B cell (primary cell): ENCODE measurements around the gene OR6B3. TPM values are rescaled to one million over a fixed set of nuclear protein-coding genes. Genes with fewer than 3 reads are reported as not detected.

Source experiments
- ATAC-seq: fragments of 200-7000 bp; cut with Tn5 transposase; one replicate; pipeline ENCODE4 v1.10.0; 2021; ENCODE audit warnings: low read depth, mild to moderate bottlenecking, moderate number of reproducible peaks, moderate library complexity
- CTCF ChIA-PET: fragments of 350-600 bp; sonication (Branson Sonifier 250); formaldehyde crosslinking; loops from one replicate; lab custom pipeline; 2021; ENCODE audit warnings: antibody characterized with exemption, inconsistent platforms; lab: Charles Lee
- POLR2A ChIA-PET: fragments of 350-600 bp; sonication (Branson Sonifier 250); formaldehyde crosslinking; loops from one replicate; lab custom pipeline; 2021; ENCODE audit warnings: antibody characterized with exemption; lab: Charles Lee
- DNase-seq: peaks from one replicate; pipeline ENCODE4 v3.0.0; 2013
- H2AFZ ChIP-seq: 2 replicates; pipeline ENCODE4 v1.6.1; 2012; ENCODE audit warnings: mild to moderate bottlenecking, low read depth, low read length; ENCODE audit not compliant: insufficient read depth, poor library complexity, severe bottlenecking
- H3K27ac ChIP-seq, 2 donors: 1 replicate in 1 of 2; 2 replicates in 1 of 2; pipeline ENCODE4 v1.5.1; 2012 to 2013; ENCODE audit warnings: low read length in 2 of 2, mild to moderate bottlenecking in 2 of 2, moderate library complexity in 1 of 2
- H3K27me3 ChIP-seq, 4 experiments: fragments of 200-600 bp in 1 of 4; sonication (generic) in 1 of 4; replicated peaks in 1 of 4; 1 replicate in 2 of 4; 2 replicates in 2 of 4; pipeline versions ENCODE4 v1.6.1 to v1.7.0; 2013 to 2016; ENCODE audit warnings: low read length in 3 of 4, mild to moderate bottlenecking in 2 of 4, mixed read lengths in 1 of 4, moderate library complexity in 1 of 4; ENCODE audit not compliant: insufficient read depth in 4 of 4, control insufficient read depth in 3 of 4; ENCODE audit errors: control extremely low read depth in 1 of 4
- H3K36me3 ChIP-seq, 2 experiments: replicated peaks in 1 of 2; 1 replicate in 1 of 2; 2 replicates in 1 of 2; pipeline versions ENCODE4 v1.6.1 to v1.7.1; 2013; ENCODE audit warnings: low read length in 1 of 2; ENCODE audit not compliant: insufficient read depth in 2 of 2, control insufficient read depth in 1 of 2; ENCODE audit errors: control extremely low read depth in 1 of 2, extremely low read depth in 1 of 2
- H3K4me1 ChIP-seq, 2 donors: fragments of 200-600 bp in 1 of 2; sonication (generic) in 1 of 2; 1 replicate in 1 of 2; 2 replicates in 1 of 2; pipeline versions ENCODE4 v1.5.1 to v1.6.1; 2013 to 2017; ENCODE audit warnings: low read length in 2 of 2; ENCODE audit not compliant: control insufficient read depth in 2 of 2, insufficient read depth in 2 of 2
- H3K4me2 ChIP-seq: replicated peaks from 2 replicates; pipeline ENCODE3; 2012; ENCODE audit warnings: mild to moderate bottlenecking, low read depth, low read length; ENCODE audit not compliant: poor library complexity, severe bottlenecking
- H3K4me3 ChIP-seq, 5 experiments: fragments of 200-600 bp in 1 of 5; sonication (generic) in 1 of 5; 1 replicate in 3 of 5; 2 replicates in 2 of 5; pipeline versions ENCODE4 v1.5.1 to v1.7.0; 2011 to 2016; ENCODE audit warnings: low read length in 4 of 5, mild to moderate bottlenecking in 4 of 5, low read depth in 2 of 5, control low read depth in 1 of 5, moderate library complexity in 1 of 5; ENCODE audit not compliant: insufficient read depth in 1 of 5; ENCODE audit errors: control extremely low read depth in 1 of 5, extremely low read depth in 1 of 5
- H3K79me2 ChIP-seq: fragments of 200-600 bp; sonication (generic); one replicate; pipeline ENCODE4 v1.6.0; 2016; ENCODE audit warnings: low read length; ENCODE audit not compliant: control insufficient read depth, insufficient read depth
- H3K9ac ChIP-seq: fragments of 200-600 bp; sonication (generic); 2 replicates; pipeline ENCODE4 v1.6.1; 2017; ENCODE audit warnings: mild to moderate bottlenecking, low read length, moderate library complexity
- H3K9me3 ChIP-seq, 3 donors: one replicate each; pipeline versions ENCODE4 v1.6.1 to v1.7.1; 2013; ENCODE audit warnings: low read length in 2 of 3; ENCODE audit not compliant: control insufficient read depth in 2 of 3, insufficient read depth in 1 of 3; ENCODE audit errors: control extremely low read depth in 1 of 3
- H4K20me1 ChIP-seq: 2 replicates; pipeline ENCODE4 v1.6.0; 2012; ENCODE audit warnings: mild to moderate bottlenecking, low read length; ENCODE audit not compliant: insufficient read depth, control insufficient read depth, poor library complexity, severe bottlenecking
- H3K27ac Mint-ChIP-seq: one replicate; pipeline ENCODE4 v1.8.0; 2021; ENCODE audit warnings: mixed read lengths
- H3K27me3 Mint-ChIP-seq: one replicate; pipeline ENCODE4 v1.8.0; 2021; ENCODE audit warnings: mixed read lengths
- H3K4me1 Mint-ChIP-seq: one replicate; pipeline ENCODE4 v1.8.0; 2021; ENCODE audit warnings: mixed read lengths
- H3K4me3 Mint-ChIP-seq: one replicate; pipeline ENCODE4 v1.8.0; 2021; ENCODE audit warnings: mixed read lengths
- H3K9me3 Mint-ChIP-seq: one replicate; pipeline ENCODE4 v1.8.0; 2022; ENCODE audit warnings: mixed read lengths; ENCODE audit not compliant: insufficient read depth
- CTCF ChIP-seq: fragments of 200-600 bp; IDR thresholded peaks from one replicate; pipeline ENCODE4 v1.8.0; 2022; ENCODE audit warnings: antibody characterized with exemption, mild to moderate bottlenecking
- EZH2 ChIP-seq: IDR thresholded peaks from 2 replicates; pipeline ENCODE4 v1.6.1; 2012; ENCODE audit warnings: borderline replicate concordance, low read depth, mild to moderate bottlenecking, moderate library complexity, low read length; ENCODE audit not compliant: insufficient read depth, poor library complexity, severe bottlenecking
- WGBS: methylation state at CpG from one replicate; pipeline ENCODE4 v1.1.5; 2013; ENCODE audit warnings: missing lambda C conversion rate; ENCODE audit not compliant: insufficient coverage; 5-methylcytosine and 5-hydroxymethylcytosine counted together
- intact Hi-C: fragments of 100-400 bp; cut with micrococcal nuclease; formaldehyde crosslinking; loops from one replicate; pipeline ENCODE4 v1.10.0; 2022
- polyA plus RNA-seq: library from polyadenylated mRNA; depleted of rRNA; stranded (reverse); fragments of >200 nt; gene quantifications from 2 replicates; pipeline ENCODE4 v1.2.3, GENCODE V29; 2012
- total RNA-seq, 2 donors: library from RNA; stranded (reverse); fragments of 120-200 nt in 1 of 2; gene quantifications; 1 replicate in 1 of 2; 2 replicates in 1 of 2; pipeline versions ENCODE4 v1.2.3 to v1.2.4, GENCODE V29; 2013 to 2022

OR6B3 gene
- total and polyA plus RNA-seq, 2 donors (not counting 1 experiment from before 2014, with no cell fraction given) = not detected

GRCh38 chr2:240052524-240052923 lies 797 bp downstream of the OR6B3 start:
- Mint-ChIP-seq H3K4me1 (no peaks in the 10 kb centered on the region), H3K27me3 (peaks cover 37% of the 10 kb centered on the region), H3K27ac (no peak overlapping the region), H3K9me3 (no peaks in the 10 kb centered on the region), H3K4me3 (no peak overlapping the region)
- no peaks in the 10 kb centered on the region for H3K4me1 ChIP-seq
- no peak overlapping the region for H3K9ac ChIP-seq
- H2AFZ ChIP-seq = no peak overlapping the region
- no peak overlapping the region for H3K4me2 ChIP-seq
- H3K36me3 ChIP-seq = no peaks in the 10 kb centered on the region
- ChIA-PET CTCF (interaction anchor here (1.7 to 2.2 kb wide), 2 partner anchors 9 to 91 kb away, joined by 5 to 9 read pairs; no protein-coding TSS in a partner anchor), POLR2A (no interaction called here)
- no peak for ATAC-seq
- TF ChIP-seq EZH2 = no peak
- TF ChIP-seq CTCF = no peak
- no peaks in the 10 kb centered on the region for H3K9me3 ChIP-seq
- H3K4me3 ChIP-seq = no peak overlapping the region
- DNase-seq = no peak
- intact Hi-C loops = no loop called here
- H3K27me3 ChIP-seq = peaks cover 0 to 6% (median 0%) of the 10 kb centered on the region in 4 experiments
- H3K79me2 ChIP-seq = no peaks in the 10 kb centered on the region
- H3K27ac ChIP-seq = no peak overlapping the region
- WGBS = 95% methylated on average over 11 of the region's 12 CpGs
- no peaks in the 10 kb centered on the region for H4K20me1 ChIP-seq

- Histone ChIP-seq H3K36me3 (no peaks in the 10 kb centered on the region), H3K9ac (no peak overlapping the region), H3K79me2 (no peaks in the 10 kb centered on the region), H3K9me3 (no peaks in the 10 kb centered on the region), H3K27me3 (peaks cover 0 to 6% (median 0%) of the 10 kb centered on the region in 4 experiments), H3K4me2 (no peak overlapping the region), H4K20me1 (no peaks in the 10 kb centered on the region), H3K4me1 (no peaks in the 10 kb centered on the region), H3K4me3 (no peak overlapping the region), H3K27ac (no peak overlapping the region), H2AFZ (no peak overlapping the region)
- Mint-ChIP-seq H3K27ac (no peak overlapping the region), H3K4me1 (no peaks in the 10 kb centered on the region), H3K9me3 (no peaks in the 10 kb centered on the region), H3K27me3 (peaks cover 42% of the 10 kb centered on the region), H3K4me3 (no peak overlapping the region)
- POLR2A ChIA-PET = no interaction called here
- WGBS = 82% methylated on average over 3 of the region's 4 CpGs
- TF ChIP-seq EZH2 = no peak
- no peak for TF ChIP-seq CTCF
- ATAC-seq = no peak
- no peak for DNase-seq
- CTCF ChIA-PET = interaction anchor here (1.7 to 2.2 kb wide), 2 partner anchors 10 to 92 kb away, joined by 5 to 9 read pairs; no protein-coding TSS in a partner anchor
- intact Hi-C loops = no loop called here
Measured at GRCh38 chr2:240051697-240052096, 1.6 kb downstream of the OR6B3 start.
